ENCODE results near the gene ADCK2.

- TF ChIP-seq CTCF (IDR thresholded peaks at IDR 0.05) = no peak
- no peak for TF ChIP-seq POLR2A (IDR thresholded peaks at IDR 0.05)
These were observed 41.7 kb upstream of the ADCK2 start for GRCh38 chr7:140631021-140631420.

All from esophagus squamous epithelium (tissue), 4 donors.